Raji (cell line): ENCODE data around the gene GPC6.

ENCODE experiments used
- POLR2A ChIP-seq: IDR thresholded peaks from 2 replicates; pipeline ENCODE4 v1.6.1; 2011; ENCODE audit warnings: low read depth, low read length, control low read depth; ENCODE audit not compliant: insufficient read depth

The GPC6 gene

DNA sequence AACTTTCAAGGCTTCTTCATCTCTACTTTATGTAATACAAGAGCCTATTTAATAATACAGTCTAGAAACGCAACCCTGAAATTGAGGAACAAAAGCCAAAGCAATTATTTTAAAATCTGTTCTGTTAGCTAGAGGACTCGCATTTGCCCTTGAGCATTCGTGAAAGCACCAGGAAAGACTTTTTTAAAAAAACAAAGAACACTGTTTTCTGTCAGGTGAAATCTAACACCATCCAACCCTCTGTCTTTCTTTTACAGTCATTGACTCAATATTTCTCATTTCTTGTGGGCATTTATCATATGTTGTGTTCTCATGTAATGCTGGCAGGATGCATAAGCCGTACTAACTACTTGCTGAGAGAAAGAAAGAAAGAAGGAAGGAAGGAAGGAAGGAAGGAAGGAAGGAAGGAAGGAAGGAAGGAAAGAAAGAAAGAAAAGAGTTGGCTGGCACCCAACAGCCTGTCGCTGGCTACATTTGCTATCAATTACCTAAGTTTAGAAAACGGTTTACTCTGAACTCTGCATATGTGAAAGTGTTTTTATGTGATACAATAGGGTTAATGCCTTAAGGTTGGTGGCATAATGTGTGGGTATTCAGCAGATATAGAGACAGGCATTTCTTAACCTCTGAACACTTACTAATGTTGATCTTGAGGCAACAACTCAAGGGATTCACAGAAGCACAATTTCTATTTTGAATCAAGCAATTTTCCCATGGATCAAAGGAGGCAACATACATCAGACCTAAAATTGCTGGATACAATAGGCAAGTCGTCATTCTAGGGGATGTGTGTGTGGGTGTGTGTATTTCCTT is 807.4 kb downstream of the GPC6 start:
- TF ChIP-seq POLR2A = no peak

DNA sequence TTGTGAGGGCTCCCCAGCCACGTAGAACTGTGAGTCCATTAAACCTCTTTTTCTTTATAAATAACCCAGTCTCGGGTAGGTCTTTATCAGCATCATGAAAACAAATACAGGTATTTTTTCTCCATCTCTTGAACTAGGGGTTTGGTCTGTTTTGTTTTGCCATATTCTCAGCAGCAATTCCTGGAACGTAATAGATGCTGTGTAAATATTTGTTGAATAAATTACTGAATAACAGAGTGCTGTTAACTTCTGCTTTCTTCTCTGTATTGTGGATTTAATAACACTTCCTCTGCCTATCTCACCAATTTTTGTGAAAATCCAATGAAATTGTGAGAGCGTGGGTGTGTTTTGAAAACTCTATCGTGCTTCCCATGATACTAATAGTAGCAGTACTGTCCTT is 823.4 kb downstream of the GPC6 start:
- TF ChIP-seq POLR2A = no peak

DNA sequence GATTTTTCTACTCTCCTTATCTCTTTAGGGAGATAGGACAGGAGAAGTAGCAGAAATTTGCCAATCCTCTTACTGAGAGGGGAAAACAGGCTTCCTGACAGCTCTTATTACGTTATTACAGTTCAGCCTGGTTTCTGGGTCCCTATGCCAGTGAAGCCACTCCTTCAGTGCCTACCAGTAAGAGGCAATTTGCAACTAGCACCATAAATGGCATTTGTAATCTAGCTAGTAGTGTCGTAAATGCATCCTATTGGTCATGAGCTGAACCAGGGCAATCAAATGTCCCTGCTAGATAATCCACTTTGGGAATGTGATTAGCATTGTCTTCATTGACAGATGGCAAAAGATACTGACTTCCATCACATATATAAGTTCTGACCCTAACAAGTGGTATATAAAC is 824.1 kb downstream of the GPC6 start:
- TF ChIP-seq POLR2A = no peak

DNA sequence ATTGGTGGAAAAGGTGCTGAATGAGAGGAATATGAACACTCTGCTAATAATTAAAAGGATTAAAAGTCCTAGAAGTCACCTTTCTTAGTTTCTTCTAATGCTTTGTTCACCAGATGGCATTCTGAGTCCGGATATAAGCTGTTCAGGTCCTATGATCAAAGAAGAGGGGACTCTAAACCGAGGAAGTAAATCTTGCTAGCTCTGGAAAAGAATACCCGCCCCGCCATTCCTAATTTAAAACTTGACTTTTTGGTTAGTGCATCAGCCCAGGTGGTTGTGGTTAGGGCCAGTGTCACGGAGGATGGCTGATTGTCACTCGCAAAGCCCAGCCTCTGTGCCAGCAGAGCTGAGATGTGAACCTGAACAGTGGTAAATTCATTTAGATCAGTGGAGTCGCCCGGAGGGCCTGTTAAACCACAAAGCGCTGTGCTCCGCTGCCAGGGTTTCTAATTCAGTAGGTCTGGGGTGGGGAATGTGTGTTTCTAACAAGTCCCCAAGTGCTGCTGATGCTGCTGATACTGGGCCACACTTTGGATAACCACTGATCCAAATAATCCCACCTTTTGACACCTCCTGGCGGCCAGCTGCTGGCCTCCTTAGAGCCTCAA is 827.5 kb downstream of the GPC6 start:
- no peak for TF ChIP-seq POLR2A

DNA sequence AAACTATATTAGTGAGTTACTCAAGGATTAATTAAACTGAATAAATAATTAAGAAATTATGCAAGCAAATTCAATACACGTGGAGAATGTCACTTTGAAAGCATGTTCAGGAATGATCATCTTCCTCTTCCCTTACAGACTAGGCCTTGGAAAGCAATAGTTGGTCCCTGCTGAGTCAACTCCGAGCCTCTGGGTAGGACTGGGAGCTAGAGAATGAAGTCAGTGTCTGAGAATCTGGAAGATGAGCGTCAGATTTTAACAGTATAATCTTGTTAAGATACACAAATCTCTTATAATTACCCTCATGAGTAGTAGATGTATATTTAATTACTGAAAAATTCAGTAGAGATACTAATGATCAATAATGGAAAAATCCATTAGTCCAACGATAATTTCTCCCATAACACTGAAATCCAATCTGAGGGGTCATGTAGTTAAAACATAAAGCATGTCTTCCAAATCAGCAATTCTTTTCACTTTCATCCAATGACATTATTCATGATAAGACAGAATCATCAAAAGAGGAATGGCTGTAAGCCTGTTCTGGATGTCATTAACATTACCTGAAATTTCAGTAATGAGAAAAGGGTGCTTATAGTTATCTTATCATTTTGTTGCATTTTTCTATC is 829.9 kb downstream of the GPC6 start:
- TF ChIP-seq POLR2A = no peak

DNA sequence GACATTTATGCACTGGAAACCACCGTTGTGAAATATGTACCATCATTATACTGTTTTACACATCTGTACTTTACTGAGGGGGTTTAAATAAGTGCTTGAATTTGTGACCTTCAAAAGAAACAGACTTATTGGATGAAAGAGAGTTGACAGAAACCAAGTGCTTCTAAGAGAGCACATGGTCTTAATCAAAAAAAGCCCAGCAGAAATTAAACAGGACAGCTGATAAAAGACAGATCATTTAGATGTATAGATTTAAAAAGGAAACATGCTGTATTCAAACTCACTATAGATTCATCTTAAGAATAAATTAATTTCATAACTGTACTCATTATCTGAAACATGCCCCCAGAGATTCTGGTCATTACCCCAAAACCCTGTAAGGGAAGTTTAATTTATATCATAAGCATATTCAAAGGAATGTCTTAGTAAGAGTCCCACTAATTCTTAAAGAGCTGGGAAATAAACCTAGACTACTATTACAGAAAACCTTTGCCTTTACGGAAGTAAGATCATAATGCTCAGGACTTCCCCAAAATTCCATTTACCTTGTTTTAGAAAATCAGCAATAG is 831.1 kb downstream of the GPC6 start:
- no peak for TF ChIP-seq POLR2A

DNA sequence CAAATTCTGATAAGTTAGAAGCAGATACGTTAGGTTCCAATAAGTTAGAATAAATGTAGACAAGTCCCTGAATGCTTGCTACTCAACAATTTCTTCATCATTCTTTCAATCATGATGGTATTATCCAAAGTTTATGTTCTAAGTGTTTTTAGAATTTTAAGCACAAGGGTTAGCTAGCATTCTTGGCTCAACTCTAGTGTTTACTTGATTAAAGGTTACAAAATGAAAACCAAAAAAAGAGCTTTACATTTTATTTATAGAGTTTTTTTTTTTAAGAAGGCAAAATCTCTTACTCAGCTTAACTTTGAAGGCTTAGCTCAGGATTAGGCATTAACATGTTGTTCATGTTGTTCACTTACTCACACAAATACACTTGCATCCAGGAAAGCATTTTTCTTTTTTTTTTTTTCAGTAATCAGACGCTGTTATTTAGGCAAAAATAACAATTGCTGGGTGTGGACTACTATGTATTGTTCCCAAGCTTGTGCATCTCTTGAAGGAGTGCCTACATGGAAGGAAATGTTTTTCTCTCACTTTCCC is 832.3 kb downstream of the GPC6 start:
- TF ChIP-seq POLR2A = no peak

DNA sequence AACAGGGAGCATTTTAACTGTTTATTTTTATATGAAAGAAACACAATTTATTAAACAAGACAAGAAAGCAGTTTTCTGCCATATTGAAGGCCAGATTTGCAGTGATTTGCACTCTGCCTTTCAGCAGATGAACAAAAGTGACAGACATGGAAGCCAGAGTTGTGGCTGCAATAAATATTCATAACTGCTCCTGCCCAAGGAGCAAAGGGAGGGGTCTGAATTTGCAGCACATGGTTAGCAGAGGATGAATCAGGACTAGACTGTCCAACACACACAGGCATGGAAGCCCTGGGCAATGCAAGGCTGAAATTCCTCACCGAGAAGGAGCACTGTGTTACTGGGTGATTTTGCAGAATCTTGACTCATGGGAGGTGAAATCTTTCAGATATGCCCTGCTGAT is 834.7 kb downstream of the GPC6 start:
- no peak for TF ChIP-seq POLR2A

DNA sequence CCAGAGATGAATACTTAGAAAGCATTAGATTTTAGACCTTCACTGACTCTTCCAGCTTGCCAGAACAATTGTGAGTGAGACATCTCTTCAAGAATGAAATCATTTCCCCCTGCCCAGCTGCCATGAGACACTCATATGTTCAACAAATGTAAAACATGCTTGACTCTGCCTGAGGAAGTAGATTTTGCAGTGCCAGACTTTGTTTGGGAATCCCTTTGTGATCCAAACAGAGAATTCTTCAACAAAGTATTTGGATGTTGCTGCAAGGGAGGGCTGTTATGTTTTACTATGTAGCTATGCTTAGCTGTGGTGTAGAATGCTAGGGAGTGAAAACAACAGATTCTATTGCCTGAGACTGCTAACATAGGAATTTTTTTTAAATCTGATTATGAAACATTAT is 836.5 kb downstream of the GPC6 start:
- TF ChIP-seq POLR2A = no peak

DNA sequence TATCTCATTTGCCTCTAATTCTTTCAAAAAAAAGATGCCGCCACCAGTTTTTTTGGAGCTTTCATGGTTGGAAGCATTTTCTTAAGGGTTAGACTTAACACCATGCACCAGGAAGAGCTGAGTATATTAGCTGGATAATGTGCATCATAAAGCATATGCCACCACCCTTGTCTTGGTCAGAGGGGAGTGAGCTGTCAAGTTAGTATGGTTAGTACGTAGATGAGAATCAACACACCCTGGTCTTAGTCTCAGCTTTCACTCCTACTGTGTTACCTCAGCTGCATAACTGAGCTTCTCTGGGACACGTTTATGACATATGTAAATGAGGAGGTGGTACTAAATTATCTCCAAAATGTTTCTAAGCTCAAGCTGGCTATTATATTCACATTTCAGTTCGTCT is 837.2 kb downstream of the GPC6 start:
- TF ChIP-seq POLR2A = no peak

DNA sequence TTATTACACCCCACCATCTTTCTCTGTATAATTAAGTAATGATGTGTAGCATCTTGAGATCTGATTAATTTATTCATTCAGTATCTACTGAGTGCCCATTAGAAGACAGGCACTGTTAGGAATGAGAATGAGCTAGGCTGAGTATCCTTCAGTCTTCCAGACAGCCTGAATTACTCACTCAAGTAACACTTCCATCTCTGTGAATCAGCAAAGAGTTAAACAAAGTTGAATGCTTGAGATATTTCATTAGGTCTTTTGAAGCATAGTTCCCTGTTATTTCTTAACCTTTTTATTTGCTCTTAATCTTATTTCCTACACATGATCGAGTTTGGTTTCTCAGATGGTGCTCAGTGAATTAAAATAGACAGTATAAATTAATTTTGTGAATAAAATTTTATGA is 839.1 kb downstream of the GPC6 start:
- TF ChIP-seq POLR2A = no peak

DNA sequence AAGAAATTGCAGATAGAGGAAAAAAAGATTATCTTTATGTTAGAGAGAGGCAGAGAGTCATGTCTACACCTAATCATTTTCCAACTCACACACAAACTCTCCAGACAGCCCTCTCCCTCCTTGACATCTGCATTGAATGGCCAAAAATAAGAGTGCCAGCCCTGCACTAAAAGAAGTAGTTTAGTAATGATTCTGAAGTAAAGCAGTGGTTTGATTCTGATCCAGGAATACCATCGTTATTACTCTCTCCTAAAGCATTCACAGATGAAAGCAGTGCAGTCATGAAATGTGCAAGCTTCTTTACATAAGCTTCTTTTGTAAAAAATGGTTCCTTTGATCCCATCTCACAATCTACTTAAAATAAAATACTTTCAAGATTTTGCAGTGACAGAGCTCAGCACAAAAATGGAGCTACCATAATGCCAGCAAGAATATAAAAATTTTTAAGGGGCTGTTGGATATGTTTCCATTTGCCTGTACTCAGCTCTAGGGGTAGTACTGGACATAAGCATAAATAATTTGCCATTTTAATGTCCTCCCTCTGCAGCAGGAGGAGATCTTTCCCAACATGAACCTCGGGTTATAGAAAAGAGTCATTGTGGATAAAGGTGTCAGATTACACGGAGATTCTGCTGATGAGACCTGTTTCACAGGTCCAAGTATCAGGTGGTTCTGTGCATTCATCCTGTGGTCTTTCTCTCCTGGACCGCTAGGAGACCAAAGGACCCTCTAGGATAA is 846.6 kb downstream of the GPC6 start:
- TF ChIP-seq POLR2A = no peak

DNA sequence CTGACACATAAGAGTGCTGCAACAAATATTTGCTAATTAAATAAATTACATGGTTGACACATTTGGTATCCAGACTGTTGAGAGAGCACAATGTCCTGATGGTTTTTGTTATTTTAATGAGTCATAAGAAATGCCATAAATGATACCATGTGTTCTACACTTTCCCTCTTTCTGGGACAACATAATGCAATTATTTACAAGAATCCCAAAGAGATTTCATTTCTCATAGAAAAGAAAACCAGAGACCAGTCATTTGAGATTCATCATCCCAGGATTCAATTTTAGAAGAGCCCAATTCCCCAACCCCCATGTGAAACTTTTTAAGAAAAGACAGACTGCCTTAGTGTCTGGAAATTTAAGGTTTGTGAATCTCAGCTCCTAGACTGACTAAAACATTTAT is 853.3 kb downstream of the GPC6 start:
- no peak for TF ChIP-seq POLR2A

DNA sequence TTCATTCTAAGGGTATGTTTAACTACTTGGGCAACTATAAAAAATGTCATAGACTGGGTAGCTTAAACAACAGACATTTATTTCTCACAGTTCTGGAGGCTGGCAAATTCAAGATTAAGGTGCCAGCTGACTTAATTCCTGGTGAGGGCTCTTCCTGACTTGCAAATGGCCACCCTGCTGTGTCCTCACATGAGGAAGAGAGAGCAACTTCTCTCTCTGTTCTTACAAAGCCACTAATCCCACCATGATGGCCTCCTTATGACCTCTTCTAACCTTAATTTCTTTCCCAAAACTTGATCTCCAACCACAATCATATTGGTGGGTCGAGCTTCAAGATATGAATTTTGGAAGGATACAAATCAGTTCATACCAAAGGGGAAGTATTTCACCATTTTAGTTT is 853.9 kb downstream of the GPC6 start:
- no peak for TF ChIP-seq POLR2A

DNA sequence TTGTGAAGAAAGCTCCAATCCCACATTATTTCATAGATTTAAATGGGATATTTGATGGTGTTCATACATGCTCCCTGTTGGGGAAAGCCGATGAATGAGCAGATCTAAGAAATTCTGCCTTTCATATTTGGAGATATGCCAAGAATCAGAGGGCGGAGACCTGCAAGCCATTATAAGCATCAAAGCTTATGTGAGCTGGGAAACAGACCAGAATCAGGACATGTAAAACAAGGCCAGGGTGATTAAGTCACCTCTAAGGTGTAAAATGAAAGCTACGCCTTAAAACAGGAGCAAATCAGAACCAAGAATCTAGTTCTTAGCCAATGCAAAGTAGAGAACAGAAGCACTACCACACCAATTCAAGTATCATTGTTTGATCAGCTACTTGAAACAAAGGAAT is 860.5 kb downstream of the GPC6 start:
- no peak for TF ChIP-seq POLR2A
